Tibial nerve (tissue), 3 donors: ENCODE results near the gene CAPRIN1.
"Not testable (repeated sequence)": the region's sequence is repeated elsewhere in the genome, so short reads cannot be mapped to it uniquely, and the experiment has no call there.

ENCODE experiments used
- POLR2A ChIP-seq, 2 donors: fragments of 450-650 bp; IDR thresholded peaks; one replicate each; pipeline ENCODE4 v1.6.1; 2017; ENCODE audit warnings: antibody characterized with exemption in 2 of 2, mild to moderate bottlenecking in 2 of 2, moderate library complexity in 2 of 2
- TF ChIP-seq, protein P1 (sequence below), 5 experiments: fragments of 200-600 bp in 3 of 5; fragments of 450-650 bp in 2 of 5; sonication (generic) in 3 of 5; IDR thresholded peaks; one replicate each; pipeline ENCODE4 v1.5.1; 2016 to 2019; ENCODE audit warnings: antibody characterized with exemption in 5 of 5, mild to moderate bottlenecking in 3 of 5, moderate library complexity in 2 of 5

DNA sequence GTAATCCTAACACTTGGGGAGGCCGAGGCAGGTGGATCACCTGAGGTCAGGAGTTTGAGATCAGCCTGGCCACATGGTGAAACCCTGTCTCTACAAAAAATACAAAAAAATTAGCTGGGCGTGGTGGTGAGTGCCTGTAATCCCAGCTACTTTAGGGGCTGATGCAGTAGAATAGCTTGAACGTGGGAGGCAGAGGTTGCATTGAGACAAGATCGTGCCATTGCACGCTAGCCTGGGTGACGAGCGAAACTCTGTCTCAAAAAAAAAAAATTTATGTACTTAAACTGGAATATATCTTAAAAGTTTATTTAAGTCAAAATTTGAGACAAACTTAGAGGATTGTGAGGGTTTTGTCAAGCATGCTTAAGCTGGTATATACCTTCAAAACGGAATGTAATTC lies 19.8 kb downstream of the CAPRIN1 start:
- TF ChIP-seq POLR2A (IDR thresholded peaks at IDR 0.05), result not testable (repeated sequence)
- TF ChIP-seq, protein P1, sequence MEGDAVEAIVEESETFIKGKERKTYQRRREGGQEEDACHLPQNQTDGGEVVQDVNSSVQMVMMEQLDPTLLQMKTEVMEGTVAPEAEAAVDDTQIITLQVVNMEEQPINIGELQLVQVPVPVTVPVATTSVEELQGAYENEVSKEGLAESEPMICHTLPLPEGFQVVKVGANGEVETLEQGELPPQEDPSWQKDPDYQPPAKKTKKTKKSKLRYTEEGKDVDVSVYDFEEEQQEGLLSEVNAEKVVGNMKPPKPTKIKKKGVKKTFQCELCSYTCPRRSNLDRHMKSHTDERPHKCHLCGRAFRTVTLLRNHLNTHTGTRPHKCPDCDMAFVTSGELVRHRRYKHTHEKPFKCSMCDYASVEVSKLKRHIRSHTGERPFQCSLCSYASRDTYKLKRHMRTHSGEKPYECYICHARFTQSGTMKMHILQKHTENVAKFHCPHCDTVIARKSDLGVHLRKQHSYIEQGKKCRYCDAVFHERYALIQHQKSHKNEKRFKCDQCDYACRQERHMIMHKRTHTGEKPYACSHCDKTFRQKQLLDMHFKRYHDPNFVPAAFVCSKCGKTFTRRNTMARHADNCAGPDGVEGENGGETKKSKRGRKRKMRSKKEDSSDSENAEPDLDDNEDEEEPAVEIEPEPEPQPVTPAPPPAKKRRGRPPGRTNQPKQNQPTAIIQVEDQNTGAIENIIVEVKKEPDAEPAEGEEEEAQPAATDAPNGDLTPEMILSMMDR (IDR thresholded peaks at IDR 0.05), result not testable (repeated sequence)
